HG03095 (cell line): ENCODE results near the gene SIN3B.
"Not testable (repeated sequence)": the region's sequence is repeated elsewhere in the genome, so short reads cannot be mapped to it uniquely, and the experiment has no call there.

Experiments used
- ATAC-seq: cut with Tn5 transposase; IDR thresholded peaks from one replicate; pipeline ENCODE4 v1.9.1; 2021; ENCODE audit warnings: moderate library complexity; ENCODE audit not compliant: unreplicated experiment

Gene SIN3B

GRCh38 chr19:16829010-16829821 lies at the start of gene SIN3B:
Gene SIN3B (plus strand): TSS chr19:16829398. CDS start chr19:16829421, 23 bp downstream.
- no peak for ATAC-seq

GRCh38 chr19:16779539-16780163 lies 49.5 kb upstream of the SIN3B start:
- ATAC-seq = no peak

GRCh38 chr19:16782719-16783118 lies 46.5 kb upstream of the SIN3B start:
- ATAC-seq = no peak

- ATAC-seq = no peak
These were observed 40.7 kb upstream of the SIN3B start for GRCh38 chr19:16788479-16788878.

GRCh38 chr19:16789238-16789637 lies 40.0 kb upstream of the SIN3B start:
- ATAC-seq = no peak

GRCh38 chr19:16790051-16790450 lies 39.1 kb upstream of the SIN3B start:
- no peak for ATAC-seq

- no peak for ATAC-seq
These were observed 37.3 kb upstream of the SIN3B start for GRCh38 chr19:16791942-16792341.

- ATAC-seq = no peak
These were observed 34.4 kb upstream of the SIN3B start for GRCh38 chr19:16794456-16795441.

- ATAC-seq = no peak
These were observed 33.5 kb upstream of the SIN3B start for GRCh38 chr19:16795731-16796130.

- ATAC-seq = no peak
These were observed 31.3 kb upstream of the SIN3B start for GRCh38 chr19:16797876-16798275.

- not testable (repeated sequence) for ATAC-seq
These were observed 30.9 kb upstream of the SIN3B start for GRCh38 chr19:16798326-16798725.

GRCh38 chr19:16799740-16800139 lies 29.5 kb upstream of the SIN3B start:
- no peak for ATAC-seq

GRCh38 chr19:16801600-16802013 lies 27.6 kb upstream of the SIN3B start:
- ATAC-seq = no peak

- ATAC-seq = no peak
These were observed 25.0 kb upstream of the SIN3B start for GRCh38 chr19:16804176-16804575.

GRCh38 chr19:16807549-16808284 lies 21.5 kb upstream of the SIN3B start:
- no peak for ATAC-seq

GRCh38 chr19:16814526-16815100 lies 14.6 kb upstream of the SIN3B start:
- ATAC-seq = no peak

- ATAC-seq = no peak
These were observed 9.1 kb upstream of the SIN3B start for GRCh38 chr19:16820056-16820455.

GRCh38 chr19:16821081-16821480 lies 8.1 kb upstream of the SIN3B start:
- no peak for ATAC-seq

- no peak for ATAC-seq
These were observed 6.5 kb upstream of the SIN3B start for GRCh38 chr19:16822648-16823047.

- ATAC-seq = no peak
These were observed 4.4 kb upstream of the SIN3B start for GRCh38 chr19:16824658-16825311.
